ENCODE measurements around the gene RAB11FIP3.
A peak's percentile ranks its signal among the peaks of the same experiment; 100 is the strongest.

Gene RAB11FIP3

DNA sequence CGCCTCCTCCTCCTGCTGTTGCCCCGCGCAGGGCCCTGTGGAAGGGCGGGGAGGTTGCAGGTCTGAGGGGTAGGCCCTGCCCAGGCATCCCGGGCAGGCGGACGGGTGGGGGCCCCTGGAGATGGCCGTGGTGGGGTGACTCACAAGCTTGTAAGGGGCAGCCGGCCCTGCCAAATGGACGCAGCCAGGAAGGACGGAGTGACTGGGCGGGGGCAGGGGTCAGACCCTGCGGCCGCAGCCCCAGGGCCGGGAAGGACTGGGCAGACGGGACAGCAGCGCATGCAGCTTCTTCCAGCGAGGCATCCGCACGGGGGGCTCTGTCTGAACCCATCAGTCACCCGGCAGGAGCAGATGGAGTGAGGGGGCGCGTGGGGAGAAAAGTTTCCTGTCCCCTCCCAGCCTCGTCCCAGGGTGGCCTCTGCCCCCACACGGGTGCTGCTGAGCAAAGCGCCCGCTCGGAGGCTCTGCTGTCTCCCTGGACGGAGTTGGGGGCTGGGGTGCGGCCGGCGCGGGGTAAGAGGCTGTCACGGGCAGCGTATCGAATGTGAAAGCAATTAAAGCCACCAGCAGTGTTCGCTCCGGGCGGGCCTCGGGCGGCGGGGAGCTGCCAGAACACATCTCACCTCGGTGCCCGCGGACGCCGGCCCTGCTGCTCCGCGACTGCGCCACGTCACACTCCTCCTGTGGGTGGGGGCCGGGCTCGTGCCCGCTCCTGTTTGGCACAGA lies 129.4 kb downstream of the RAB11FIP3 start:
- no peak for DNase-seq (ENCODE audit: low read depth)

GRCh38 chr16:555528-556473 lies 130.4 kb downstream of the RAB11FIP3 start:
- DNase-seq (ENCODE audit: low read depth), result no peak

- DNase-seq (ENCODE audit: low read depth), result no peak
These were observed 131.2 kb downstream of the RAB11FIP3 start for GRCh38 chr16:556474-557173.

GRCh38 chr16:557463-558297 lies 132.2 kb downstream of the RAB11FIP3 start:
- no peak for DNase-seq (ENCODE audit: low read depth)

- DNase-seq (ENCODE audit: low read depth), result no peak
These were observed 133.0 kb downstream of the RAB11FIP3 start for GRCh38 chr16:558298-559020.

- DNase-seq (ENCODE audit: low read depth), result no peak
These were observed 133.6 kb downstream of the RAB11FIP3 start for GRCh38 chr16:559021-559380.

DNA sequence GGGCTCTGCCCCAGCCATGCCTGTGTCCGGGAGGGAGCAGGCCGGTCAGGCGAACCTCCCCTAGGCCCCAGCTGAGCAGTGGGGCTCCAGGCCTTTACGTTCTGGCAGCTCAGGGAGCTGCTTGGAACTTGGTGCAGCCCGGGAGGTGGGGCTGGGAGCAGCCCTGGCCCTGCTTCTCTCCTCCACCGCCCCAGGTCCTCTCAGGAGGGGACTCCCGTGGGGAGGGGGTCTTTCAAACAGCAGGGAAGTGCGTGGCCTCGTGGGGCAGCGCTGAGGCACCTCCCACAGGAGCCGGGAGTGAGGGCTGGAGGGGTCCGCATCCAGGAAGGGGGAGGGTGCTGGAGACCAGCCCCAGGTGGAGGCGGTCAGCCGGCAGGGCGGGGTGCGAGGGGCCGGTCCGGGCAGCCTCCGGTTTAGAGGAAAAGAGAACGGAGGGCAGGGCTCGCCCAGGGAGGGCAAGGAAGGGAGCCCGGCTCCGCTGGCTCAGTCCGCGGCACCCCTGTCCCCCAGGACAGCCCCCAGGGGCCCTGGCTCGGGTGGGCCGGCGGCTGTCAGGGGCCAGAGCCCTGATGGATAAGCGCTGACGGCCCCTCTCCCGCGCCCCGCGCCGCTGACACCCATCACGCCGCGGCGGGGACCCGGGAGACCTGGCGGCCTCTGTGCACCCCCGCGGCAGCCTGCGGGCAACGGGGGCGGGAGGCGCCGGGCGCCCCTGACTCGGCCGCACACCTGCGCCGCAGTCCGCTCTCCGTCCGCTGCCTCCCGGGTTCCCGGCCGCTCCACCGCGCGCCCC lies 134.2 kb downstream of the RAB11FIP3 start:
- DNase-seq (ENCODE audit: low read depth), result no peak

- DNase-seq (ENCODE audit: low read depth), result no peak
These were observed 134.8 kb downstream of the RAB11FIP3 start, which contains the start of gene PRR35 for GRCh38 chr16:560204-560700. Gene PRR35, plus strand, starts transcription at chr16:560394. Its CDS starts 2,901 bp downstream, at chr16:563295.

DNA sequence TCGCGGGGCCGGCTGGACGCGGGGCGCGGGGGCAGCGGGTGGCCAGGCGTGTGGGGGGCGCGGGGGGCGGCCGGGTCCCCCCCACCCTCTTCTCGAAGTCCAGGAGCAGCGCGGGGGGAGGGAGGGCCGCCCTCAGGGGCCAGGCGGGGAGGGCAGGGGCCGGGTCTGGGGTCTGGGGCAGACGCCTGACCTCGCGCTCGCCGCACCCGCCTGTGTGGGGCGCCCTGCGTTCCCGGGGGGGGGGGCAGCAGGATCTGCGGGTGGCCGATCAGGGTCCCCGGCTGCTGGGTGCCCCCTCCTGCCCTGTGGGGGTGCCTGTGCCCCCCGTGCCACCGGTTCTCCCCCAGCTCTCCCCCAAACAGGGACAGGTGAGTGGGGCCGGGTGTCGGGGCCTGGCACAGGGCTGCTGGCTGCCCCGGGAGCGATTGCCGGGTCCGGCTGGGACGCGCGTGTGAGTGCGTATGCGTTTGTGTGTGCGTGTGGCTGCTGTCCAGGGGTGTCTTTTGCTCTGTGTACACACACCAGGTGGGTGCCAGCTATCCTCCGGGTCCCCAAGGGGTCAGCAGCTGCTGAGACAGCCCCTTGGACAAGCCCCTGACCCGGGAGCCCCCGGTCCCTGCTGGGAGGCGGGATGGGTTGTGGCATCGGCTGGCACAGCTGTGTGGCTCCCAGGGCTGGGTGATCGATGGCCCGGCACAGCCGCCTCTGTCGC lies 135.4 kb downstream of the RAB11FIP3 start:
- DNase-seq (ENCODE audit: low read depth), result no peak

- DNase-seq (ENCODE audit: low read depth), result no peak
These were observed 136.0 kb downstream of the RAB11FIP3 start for GRCh38 chr16:561413-561794.

DNA sequence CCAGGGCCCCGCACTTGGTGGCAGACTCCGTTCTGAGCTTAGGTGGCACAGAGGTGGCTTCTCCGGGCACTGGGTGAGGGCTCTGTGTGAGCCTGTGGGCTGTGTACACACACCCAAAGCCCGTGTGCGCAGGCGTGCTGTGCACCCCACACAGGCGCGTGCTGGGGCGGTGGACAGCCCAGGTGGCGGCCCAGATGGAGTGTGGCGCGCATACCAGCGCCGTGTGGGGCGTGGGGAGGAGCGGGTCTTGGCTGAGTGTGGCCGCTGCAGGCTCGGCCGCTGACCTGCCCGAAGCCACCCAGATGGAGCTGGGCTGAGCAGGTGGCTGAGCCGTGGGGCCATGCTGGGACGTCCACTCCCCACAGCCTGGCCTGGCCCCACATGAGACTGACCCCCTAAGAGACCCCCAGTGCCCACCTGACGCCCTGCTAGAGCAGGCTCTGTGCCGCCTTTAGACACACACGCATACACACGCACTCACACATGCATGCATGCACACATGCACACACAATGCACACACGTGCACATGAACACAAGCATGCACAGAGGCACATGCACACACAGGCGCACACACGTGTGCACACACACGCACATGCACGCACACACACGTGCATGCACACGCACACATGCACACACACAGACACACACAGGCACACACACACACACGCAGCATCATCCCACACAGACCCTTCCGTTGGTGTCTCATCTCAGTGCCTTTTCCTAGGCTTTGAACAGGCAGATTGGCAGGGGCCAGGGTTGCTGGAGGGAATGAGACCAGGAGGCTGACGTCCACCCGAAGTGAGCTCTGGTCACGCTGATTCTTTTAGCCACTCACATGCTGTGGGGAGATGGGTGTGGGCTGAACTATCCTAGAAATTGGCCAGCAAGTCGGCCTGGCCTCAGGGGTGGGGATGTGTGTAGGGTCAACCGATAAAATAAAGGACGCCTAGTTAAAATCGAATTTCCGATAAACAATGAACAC lies 136.8 kb downstream of the RAB11FIP3 start:
- DNase-seq (ENCODE audit: low read depth), result no peak

DNA sequence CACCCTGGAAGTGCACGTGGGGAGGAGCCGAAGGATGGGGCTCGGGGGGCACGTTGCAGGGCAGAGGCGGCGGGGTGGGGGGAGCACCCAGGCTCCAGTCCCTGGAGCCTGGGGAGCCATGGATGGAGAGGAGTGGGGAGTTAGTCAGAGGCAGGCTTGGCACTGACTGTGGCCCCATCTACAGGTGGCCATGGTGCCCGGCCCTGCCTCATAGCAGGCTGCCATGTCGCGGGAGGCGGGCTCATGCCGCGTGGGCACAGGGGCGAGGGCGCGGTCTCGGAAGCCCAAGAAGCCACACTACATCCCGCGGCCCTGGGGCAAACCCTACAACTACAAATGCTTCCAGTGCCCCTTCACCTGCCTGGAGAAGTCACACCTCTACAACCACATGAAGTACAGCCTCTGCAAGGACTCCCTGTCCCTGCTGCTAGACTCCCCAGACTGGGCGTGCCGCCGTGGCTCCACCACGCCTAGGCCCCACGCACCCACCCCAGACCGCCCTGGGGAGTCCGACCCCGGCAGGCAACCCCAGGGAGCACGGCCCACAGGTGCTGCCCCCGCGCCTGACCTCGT lies 137.7 kb downstream of the RAB11FIP3 start:
- DNase-seq (ENCODE audit: low read depth), result no peak

GRCh38 chr16:564690-565418 lies 139.4 kb downstream of the RAB11FIP3 start:
- no peak for DNase-seq (ENCODE audit: low read depth)

DNA sequence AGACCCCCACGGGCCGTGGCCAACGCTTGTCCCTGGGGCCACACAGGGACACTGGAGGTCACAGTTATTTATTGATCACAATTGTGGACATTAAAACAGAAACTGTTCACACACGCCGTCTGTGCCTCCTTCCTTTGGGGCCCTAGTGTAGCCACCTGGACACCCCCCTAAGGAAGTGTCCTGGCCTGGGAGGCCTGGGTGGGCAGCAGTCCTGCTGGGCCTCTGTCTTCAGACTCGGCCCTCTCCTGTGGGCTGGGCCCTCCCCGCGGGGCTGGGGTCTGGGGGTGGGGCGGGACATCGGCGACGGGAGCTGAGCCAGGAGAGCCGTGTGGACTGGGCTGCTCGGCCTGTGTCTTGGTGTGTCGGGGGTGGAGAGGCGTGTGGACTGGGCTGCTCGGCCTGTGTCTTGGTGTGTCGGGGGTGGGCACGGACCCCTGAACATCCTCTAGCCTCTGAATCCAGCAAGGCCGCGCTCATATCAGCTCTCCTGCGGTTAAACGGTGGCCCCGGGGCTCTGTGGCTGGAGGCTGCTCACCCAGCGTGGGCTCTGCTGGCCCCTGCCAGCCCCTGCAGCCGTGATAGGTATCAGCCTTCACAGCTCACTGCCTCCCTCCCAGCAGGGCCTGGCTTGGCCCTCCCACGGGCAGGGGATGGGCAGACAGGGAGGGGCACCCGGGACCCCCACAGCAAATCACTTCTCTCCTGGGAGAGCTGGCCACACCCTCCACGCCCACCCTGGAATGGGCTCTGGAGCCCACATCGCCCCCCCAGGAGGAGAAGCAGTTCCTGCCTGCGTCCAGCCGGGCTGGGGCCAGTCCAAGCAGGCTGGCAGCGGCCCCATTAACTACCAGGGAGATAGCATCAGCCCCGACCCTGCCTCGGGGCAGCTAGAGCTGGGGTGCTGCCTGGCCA lies 140.2 kb downstream of the RAB11FIP3 start:
- no peak for DNase-seq (ENCODE audit: low read depth)

DNA sequence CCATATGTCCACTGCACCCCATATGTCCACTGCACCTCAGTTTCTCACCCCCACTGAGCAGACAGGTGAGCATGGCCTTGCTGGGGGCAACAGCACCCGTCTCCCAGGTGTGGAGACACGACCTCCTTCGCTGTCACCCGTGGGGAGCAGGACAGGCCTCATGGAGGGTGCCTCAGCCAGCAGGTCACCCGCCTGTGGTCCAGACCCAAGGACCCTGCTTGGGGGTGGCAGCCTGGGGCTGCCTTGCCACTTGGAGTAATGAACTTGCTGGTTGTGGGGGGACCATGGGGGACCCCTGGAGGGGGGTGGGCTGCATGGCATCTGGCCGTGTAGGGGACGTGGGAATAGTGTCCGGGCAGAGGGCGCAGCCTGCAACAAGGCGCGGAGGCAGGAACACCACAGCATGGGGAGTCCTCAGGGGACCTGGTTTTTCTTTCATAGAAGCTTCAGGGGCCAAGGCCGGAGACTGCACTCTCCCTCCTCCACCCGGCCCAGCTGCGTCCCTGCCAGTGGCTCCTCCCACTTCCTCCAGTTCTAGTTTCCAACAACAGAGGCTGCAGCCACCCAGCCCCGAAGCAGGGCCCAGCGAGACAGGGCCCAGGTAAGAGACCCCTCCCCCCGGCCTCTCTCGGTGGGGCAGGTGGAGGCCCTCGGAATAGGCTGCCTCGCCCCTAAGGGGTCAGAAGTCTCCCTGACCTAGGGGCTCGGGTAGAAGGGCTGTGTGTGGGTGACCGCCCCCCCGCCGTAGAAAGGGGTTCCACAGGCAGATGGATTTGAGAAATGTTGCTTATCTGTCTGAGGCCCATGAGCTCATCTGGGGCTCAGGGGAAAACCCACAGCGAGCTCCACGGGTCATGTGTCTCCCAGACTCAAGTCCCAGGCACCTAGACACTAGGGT lies 141.3 kb downstream of the RAB11FIP3 start, which contains the start of gene NHLRC4:
TSS of gene NHLRC4 (plus strand) at position 531 of the 898 bp plus-strand sequence. CDS start 1,043 bp downstream, outside the sequence.
- peak; percentile 17 for DNase-seq (ENCODE audit: low read depth)
